HG03039 (cell line): ENCODE data around the gene SEC16B.

Experiments used
- ATAC-seq: cut with Tn5 transposase; IDR thresholded peaks from one replicate; pipeline ENCODE4 v1.9.1; 2021; ENCODE audit warnings: mild to moderate bottlenecking, moderate library complexity; ENCODE audit not compliant: unreplicated experiment

Gene SEC16B

GRCh38 chr1:177913762-177914540 is 55.9 kb downstream of the SEC16B start:
- ATAC-seq: no peak

GRCh38 chr1:177912991-177913390 is 56.9 kb downstream of the SEC16B start:
- ATAC-seq: no peak

- ATAC-seq: no peak
Measured at GRCh38 chr1:177909416-177909815, 60.4 kb downstream of the SEC16B start.

GRCh38 chr1:177907000-177907399 is 62.9 kb downstream of the SEC16B start:
- no peak for ATAC-seq

- ATAC-seq: no peak
Measured at GRCh38 chr1:177905686-177906085, 64.2 kb downstream of the SEC16B start.

GRCh38 chr1:177902266-177902665 is 67.6 kb downstream of the SEC16B start:
- ATAC-seq: no peak

GRCh38 chr1:177897998-177898654 is 71.7 kb downstream of the SEC16B start:
- ATAC-seq: no peak

GRCh38 chr1:177897281-177897997 is 72.4 kb downstream of the SEC16B start:
- ATAC-seq: no peak
